Measurements from ENCODE around the gene MYPN.
"Not testable (repeated sequence)": the region's sequence is repeated elsewhere in the genome, so short reads cannot be mapped to it uniquely, and the experiment has no call there.

The MYPN gene

GRCh38 chr10:68235581-68235980, 126.3 kb downstream of the MYPN start:
- no peak for DNase-seq

- DNase-seq = no peak
These were observed 127.9 kb downstream of the MYPN start for GRCh38 chr10:68237173-68237572.

- DNase-seq = no peak
These were observed 129.1 kb downstream of the MYPN start for GRCh38 chr10:68238371-68238770.

- no peak for DNase-seq
These were observed 129.8 kb downstream of the MYPN start for GRCh38 chr10:68239069-68239468.

GRCh38 chr10:68239596-68240150, 130.4 kb downstream of the MYPN start:
- no peak for DNase-seq

GRCh38 chr10:68242051-68242450, 132.8 kb downstream of the MYPN start:
- no peak for DNase-seq

GRCh38 chr10:68246397-68246796, 137.1 kb downstream of the MYPN start:
- not testable (repeated sequence) for DNase-seq

GRCh38 chr10:68247931-68248330, 138.6 kb downstream of the MYPN start:
- DNase-seq = no peak

GRCh38 chr10:68249297-68249696, 140.0 kb downstream of the MYPN start:
- no peak for DNase-seq

- no peak for DNase-seq
These were observed 141.9 kb downstream of the MYPN start for GRCh38 chr10:68251151-68251550.

GRCh38 chr10:68251625-68252495, 142.6 kb downstream of the MYPN start:
- DNase-seq = no peak

- no peak for DNase-seq
These were observed 144.1 kb downstream of the MYPN start for GRCh38 chr10:68253346-68253745.

GRCh38 chr10:68261132-68261856, 152.0 kb downstream of the MYPN start:
- no peak for DNase-seq

Data from stimulated activated CD4-positive, alpha-beta T cell treated with anti-CD3 and anti-CD28 coated beads, Interleukin-2, amount 100 ng/mL, for 48 hours (primary cell).